Thymus (tissue), 11 donors: ENCODE measurements around the gene SPATA31C1. TPM values are rescaled to one million over a fixed set of nuclear protein-coding genes. Genes with fewer than 3 reads are reported as not detected.

Experiments used
- DNase-seq, 9 donors: peaks; one replicate each; pipeline ENCODE4 v3.0.0-alpha.2; 2013; ENCODE audit warnings: low spot score in 9 of 9, low read depth in 6 of 9, missing footprints in 1 of 9
- H3K27ac ChIP-seq, 2 donors: one replicate each; pipeline ENCODE4 v1.5.1; 2013; ENCODE audit warnings: control low read depth in 1 of 2, low read depth in 1 of 2, low read length in 1 of 2, mild to moderate bottlenecking in 1 of 2, moderate library complexity in 1 of 2
- H3K27me3 ChIP-seq, 2 donors: one replicate each; pipeline ENCODE4 v1.5.1; 2013; ENCODE audit warnings: low read length in 1 of 2; ENCODE audit not compliant: control insufficient read depth in 2 of 2, insufficient read depth in 1 of 2
- H3K36me3 ChIP-seq, 2 donors: one replicate each; pipeline ENCODE4 v1.5.1; 2013; ENCODE audit warnings: low read length in 1 of 2, mild to moderate bottlenecking in 1 of 2, moderate library complexity in 1 of 2; ENCODE audit not compliant: control insufficient read depth in 2 of 2, insufficient read depth in 2 of 2
- H3K4me1 ChIP-seq, 2 donors: one replicate each; pipeline ENCODE4 v1.5.1; 2013; ENCODE audit warnings: low read length in 2 of 2; ENCODE audit not compliant: control insufficient read depth in 2 of 2, insufficient read depth in 2 of 2
- H3K4me3 ChIP-seq, 2 donors: one replicate each; pipeline ENCODE4 v1.5.1; 2013; ENCODE audit warnings: low read length in 2 of 2, control low read depth in 1 of 2, mild to moderate bottlenecking in 1 of 2
- H3K9me3 ChIP-seq, 2 donors: one replicate each; pipeline ENCODE4 v1.5.1; 2013; ENCODE audit warnings: low read length in 1 of 2, mild to moderate bottlenecking in 1 of 2; ENCODE audit not compliant: control insufficient read depth in 2 of 2, insufficient read depth in 1 of 2
- WGBS: extraction: QIAGEN DNeasy Blood & Tissue Kit; methylation state at CpG from one replicate; pipeline ENCODE4 v1.1.7; 2013; 5-methylcytosine and 5-hydroxymethylcytosine counted together
- polyA plus RNA-seq: library from polyadenylated mRNA; stranded (reverse); fragments of 200-250 nt; gene quantifications from one replicate; pipeline ENCODE4 v1.2.3, GENCODE V29; 2013
- total RNA-seq: library from RNA; stranded (reverse); fragments of 120-200 nt; gene quantifications from one replicate; pipeline ENCODE4 v1.2.4, GENCODE V29; 2013
- donor health status: healthy.

SPATA31C1 gene
- total and polyA plus RNA-seq, 2 donors, result not detected

DNA sequence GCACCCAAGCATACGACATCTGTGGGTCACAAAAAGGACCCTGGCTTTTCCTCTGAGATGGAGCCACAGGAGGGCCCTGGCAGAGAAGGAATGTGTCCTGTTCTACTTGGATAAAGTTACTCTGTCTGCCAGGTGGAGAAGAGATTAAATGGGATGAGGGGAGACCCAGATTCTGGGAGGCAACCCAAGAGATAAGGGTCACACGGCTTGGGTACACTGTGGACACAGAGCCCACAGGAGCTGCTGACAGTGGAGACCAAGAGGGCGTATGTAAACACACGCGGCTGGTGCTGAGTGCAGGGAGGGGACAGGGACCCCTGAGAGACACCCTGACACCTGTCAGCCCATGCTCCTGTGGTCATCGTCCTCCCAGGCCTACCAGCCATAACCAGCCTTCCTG lies 50.4 kb downstream of the SPATA31C1 start:
- no peak overlapping the region for H3K4me3 ChIP-seq
- H3K9me3 ChIP-seq, result no peaks in the 10 kb centered on the region
- H3K36me3 ChIP-seq, result peaks cover 4 to 9% of the 10 kb centered on the region in 2 donors
- 98% methylated on average over 6 of the region's 6 CpGs for WGBS
- H3K27ac ChIP-seq, result no peak overlapping the region
- H3K4me1 ChIP-seq, result no peaks in the 10 kb centered on the region
- no peaks in the 10 kb centered on the region for H3K27me3 ChIP-seq
- DNase-seq, result no peak

DNA sequence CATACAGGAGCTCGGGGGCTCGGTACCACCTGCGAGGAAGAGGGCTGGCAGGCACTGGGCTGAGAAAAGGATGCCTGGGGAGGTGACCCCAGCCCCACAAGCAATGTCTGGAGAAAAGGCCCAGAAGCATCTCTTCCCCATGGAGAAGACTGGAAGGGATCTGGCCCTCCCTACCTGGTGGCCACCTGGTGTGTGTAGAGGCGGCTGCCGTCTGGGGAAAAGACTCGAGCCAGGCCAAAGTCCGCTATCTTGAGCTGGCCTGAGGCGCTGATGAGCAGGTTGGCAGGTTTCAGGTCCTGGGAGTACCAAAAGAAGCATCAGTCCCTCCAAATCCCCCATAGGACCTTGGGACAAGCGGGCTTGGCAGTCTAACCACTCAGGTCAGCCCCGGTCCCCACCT lies 52.8 kb downstream of the SPATA31C1 start:
- Histone ChIP-seq H3K4me1 (peaks cover 4 to 13% of the 10 kb centered on the region in 2 donors), H3K4me3 (no peak overlapping the region), H3K27me3 (no peaks in the 10 kb centered on the region), H3K36me3 (peaks cover 4 to 9% of the 10 kb centered on the region in 2 donors), H3K27ac (no peak overlapping the region), H3K9me3 (no peaks in the 10 kb centered on the region)
- no peak for DNase-seq
- 97% methylated on average over 10 of the region's 10 CpGs for WGBS

DNA sequence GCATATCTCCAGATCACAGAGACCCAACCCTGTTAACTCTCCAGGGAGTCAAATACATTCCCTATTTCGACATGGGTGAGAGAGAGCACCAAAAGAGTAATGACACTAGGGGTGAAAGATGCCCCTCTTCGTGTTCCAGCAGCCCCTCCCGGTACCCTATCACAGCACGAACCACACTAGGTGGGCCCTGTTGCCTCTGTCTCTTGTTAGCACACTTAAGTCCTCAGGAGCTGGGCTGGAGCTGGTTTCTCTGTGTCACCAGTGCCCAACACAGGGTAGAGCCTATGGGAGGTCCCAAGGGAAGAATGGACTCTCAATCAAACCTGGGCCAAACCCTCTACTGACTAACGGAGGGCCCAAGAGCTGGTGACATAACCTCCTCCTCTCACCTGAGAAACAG lies 55.4 kb downstream of the SPATA31C1 start:
- no peak overlapping the region for H3K27ac ChIP-seq
- no peaks in the 10 kb centered on the region for H3K9me3 ChIP-seq
- no peak for DNase-seq
- peaks cover 4 to 13% of the 10 kb centered on the region in 2 donors for H3K4me1 ChIP-seq
- no peak overlapping the region for H3K4me3 ChIP-seq
- H3K27me3 ChIP-seq, result no peaks in the 10 kb centered on the region
- peaks cover 0 to 9% of the 10 kb centered on the region in 2 donors for H3K36me3 ChIP-seq
- WGBS, result 96% methylated on average over 5 of the region's 5 CpGs

Other genes with a start within 250 kb of the SPATA31C1 start
- gene CTSL, start 191.8 kb upstream of the SPATA31C1 start, total RNA-seq, result 117 TPM
- 264 TPM for gene CTSL, start 191.8 kb upstream of the SPATA31C1 start, polyA plus RNA-seq
- not detected for gene SPATA31E1, start 35.1 kb upstream of the SPATA31C1 start, total RNA-seq
- 0.02 TPM for gene SPATA31E1, start 35.1 kb upstream of the SPATA31C1 start, polyA plus RNA-seq
- gene CDK20, start 56.6 kb downstream of the SPATA31C1 start, total RNA-seq, result 3.1 TPM
- 5.1 TPM for gene CDK20, start 56.6 kb downstream of the SPATA31C1 start, polyA plus RNA-seq
- gene SPATA31C2, start 220.5 kb downstream of the SPATA31C1 start, total RNA-seq, result 0.09 TPM
- 0.05 TPM for gene SPATA31C2, start 220.5 kb downstream of the SPATA31C1 start, polyA plus RNA-seq